ENCODE measurements around the gene SIN3A. TPM values are rescaled to one million over a fixed set of nuclear protein-coding genes. Genes with fewer than 3 reads are reported as not detected.
"Not testable (repeated sequence)": the region's sequence is repeated elsewhere in the genome, so short reads cannot be mapped to it uniquely, and the experiment has no call there.

The SIN3A gene
- 10 to 100 TPM; 16.0 to 25.5 TPM for total RNA-seq

DNA sequence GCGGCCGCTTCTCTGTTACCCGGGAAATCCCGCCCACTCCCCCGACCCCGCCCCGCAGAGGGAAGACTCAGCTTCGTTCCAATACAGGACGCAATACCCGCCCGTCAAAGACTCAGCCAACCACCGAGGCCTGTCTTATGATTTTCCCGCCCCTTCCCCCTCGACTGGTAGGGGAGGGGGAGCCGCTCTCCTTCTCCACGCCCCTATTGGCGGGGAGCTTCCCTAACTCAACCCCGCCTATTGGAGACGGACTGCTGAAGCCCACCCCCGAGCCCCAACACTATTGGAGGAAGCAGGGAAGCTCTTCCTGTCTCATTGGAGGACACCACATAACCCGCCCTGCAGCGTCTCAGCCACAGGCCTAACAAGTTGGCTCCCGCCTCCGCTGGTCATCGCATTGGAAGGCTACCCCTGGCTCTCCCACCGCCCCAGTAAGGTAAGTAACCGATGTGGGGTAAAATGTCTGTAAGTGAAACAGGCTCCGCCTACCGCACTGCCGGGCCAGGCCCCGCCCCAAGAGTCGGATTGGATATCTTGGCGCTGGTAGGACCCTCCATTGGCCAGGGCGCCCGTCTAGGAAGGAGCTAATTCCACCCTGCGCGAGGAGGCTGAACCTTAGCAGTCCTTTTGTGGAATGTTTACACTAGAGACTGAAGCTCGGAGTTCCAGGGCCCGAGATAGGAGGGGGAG, at the start of gene SIN3A:
SIN3A (minus strand) TSS at position 17 of the 690 bp plus-strand sequence. CDS start 21,315 bp downstream, outside the sequence.
- DNase-seq (ENCODE audit: low spot score), result peak; percentile 100
- H3K9me3 ChIP-seq, result no peaks in the 10 kb centered on the region
- H3K36me3 ChIP-seq, result no peaks in the 10 kb centered on the region
- TF ChIP-seq, protein P1, sequence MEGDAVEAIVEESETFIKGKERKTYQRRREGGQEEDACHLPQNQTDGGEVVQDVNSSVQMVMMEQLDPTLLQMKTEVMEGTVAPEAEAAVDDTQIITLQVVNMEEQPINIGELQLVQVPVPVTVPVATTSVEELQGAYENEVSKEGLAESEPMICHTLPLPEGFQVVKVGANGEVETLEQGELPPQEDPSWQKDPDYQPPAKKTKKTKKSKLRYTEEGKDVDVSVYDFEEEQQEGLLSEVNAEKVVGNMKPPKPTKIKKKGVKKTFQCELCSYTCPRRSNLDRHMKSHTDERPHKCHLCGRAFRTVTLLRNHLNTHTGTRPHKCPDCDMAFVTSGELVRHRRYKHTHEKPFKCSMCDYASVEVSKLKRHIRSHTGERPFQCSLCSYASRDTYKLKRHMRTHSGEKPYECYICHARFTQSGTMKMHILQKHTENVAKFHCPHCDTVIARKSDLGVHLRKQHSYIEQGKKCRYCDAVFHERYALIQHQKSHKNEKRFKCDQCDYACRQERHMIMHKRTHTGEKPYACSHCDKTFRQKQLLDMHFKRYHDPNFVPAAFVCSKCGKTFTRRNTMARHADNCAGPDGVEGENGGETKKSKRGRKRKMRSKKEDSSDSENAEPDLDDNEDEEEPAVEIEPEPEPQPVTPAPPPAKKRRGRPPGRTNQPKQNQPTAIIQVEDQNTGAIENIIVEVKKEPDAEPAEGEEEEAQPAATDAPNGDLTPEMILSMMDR (IDR thresholded peaks at IDR 0.05), result no peak
- H3K27me3 ChIP-seq, result no peaks in the 10 kb centered on the region
- peak within 1 kb of the TSS; percentile 100 for H3K27ac ChIP-seq
- peak within 1 kb of the TSS; percentile 92 to 97 for H3K4me3 ChIP-seq
- peaks cover 0 to 41% of the 10 kb centered on the region in 2 donors for H3K4me1 ChIP-seq

DNA sequence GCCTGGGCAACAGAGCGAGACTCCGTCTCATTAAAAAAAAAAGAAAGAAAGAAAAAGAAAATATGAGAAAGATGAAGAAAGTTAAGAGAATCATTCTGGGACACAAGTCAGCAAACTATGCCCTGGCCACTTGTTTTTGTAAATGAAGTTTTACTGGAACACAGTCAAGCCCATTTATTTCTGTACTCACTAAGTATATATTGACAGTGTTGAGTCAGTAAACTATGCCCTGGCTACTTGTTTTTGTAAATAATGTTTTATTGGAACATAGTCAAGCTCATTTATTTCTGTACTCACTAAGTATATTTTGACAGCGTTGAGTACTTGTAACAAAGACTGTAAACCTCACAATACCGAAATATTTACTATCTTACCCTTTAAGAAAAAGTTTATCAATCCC, 42.2 kb upstream of the SIN3A start:
- Histone ChIP-seq H3K27ac (no peak overlapping the region), H3K4me3 (no peak overlapping the region), H3K36me3 (peaks cover 22% of the 10 kb centered on the region), H3K9me3 (no peaks in the 10 kb centered on the region), H3K27me3 (no peaks in the 10 kb centered on the region), H3K4me1 (no peaks in the 10 kb centered on the region)
- DNase-seq (ENCODE audit: low spot score), result no peak
- TF ChIP-seq, protein P1 (IDR thresholded peaks at IDR 0.05), result no peak

DNA sequence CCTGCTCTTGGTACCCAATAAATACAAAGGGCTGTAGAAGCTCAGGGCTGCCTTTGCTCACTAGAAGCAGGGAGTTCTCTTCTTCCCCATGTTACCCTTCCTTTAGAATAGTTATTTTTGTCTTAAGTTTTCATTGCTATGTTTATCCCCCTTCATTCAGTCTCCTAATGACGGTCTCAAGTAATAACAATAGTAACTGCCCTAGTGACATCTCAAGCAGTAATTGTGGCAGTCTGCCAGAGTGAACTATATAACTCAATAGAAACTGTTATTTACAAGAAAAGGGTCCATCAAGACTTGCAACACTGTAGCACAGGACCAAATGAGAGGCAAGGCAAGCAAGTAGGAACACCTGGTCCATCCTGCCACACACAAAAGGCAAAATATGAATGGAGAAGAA, 32.5 kb upstream of the SIN3A start:
- TF ChIP-seq, protein P1 (IDR thresholded peaks at IDR 0.05), result no peak
- peaks cover 19% of the 10 kb centered on the region for H3K36me3 ChIP-seq
- DNase-seq (ENCODE audit: low spot score), result no peak

DNA sequence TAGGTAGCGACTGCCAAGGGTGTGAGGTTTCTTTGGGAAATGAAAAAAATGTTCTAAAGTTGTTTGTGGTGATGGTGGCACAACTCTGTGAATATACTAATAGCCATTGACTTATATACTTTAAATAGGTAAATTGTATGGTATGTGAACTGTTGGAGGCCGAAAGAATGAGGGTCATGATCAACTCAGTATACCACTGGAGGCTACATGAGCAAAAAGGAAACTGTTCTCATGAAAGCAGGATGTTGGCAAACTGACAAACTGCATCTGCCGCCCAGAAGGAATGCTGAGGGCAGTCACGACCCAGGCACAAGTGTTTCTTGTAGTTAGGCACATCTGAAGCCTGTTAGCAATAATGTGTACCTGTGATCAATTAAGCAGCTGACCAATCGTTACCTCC, 32.1 kb upstream of the SIN3A start:
- not testable (repeated sequence) for DNase-seq (ENCODE audit: low spot score); H3K27ac ChIP-seq; H3K4me3 ChIP-seq; H3K9me3 ChIP-seq; H3K27me3 ChIP-seq; H3K4me1 ChIP-seq
- peaks cover 19% of the 10 kb centered on the region for H3K36me3 ChIP-seq

More for the DNA sequence above, 32.5 kb upstream of the SIN3A start:
- no peaks in the 10 kb centered on the region for H3K27me3 ChIP-seq
- no peak overlapping the region for H3K27ac ChIP-seq
- H3K4me3 ChIP-seq, result no peak overlapping the region
- no peaks in the 10 kb centered on the region for H3K9me3 ChIP-seq
- H3K4me1 ChIP-seq, result no peaks in the 10 kb centered on the region

DNA sequence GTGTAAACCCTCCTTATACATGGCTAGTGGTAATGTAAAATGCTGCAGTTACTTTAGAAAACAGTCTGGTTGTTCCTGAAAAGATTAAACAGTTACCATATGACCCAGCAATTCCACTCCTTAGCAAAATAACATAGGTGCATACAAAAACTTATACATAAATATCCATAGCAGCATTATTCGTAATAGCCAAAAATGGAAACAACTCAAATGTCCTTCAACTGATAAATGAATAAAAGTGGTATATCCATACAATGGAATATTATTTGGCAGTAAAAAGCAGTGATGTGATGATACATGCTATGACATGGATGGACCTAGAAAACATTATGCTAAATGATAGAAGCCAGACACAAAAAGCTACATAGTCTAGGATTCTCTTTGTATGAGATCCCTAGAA, 31.6 kb upstream of the SIN3A start:
- Histone ChIP-seq H3K27me3 (no peaks in the 10 kb centered on the region), H3K4me3 (no peak overlapping the region), H3K9me3 (no peaks in the 10 kb centered on the region), H3K4me1 (no peaks in the 10 kb centered on the region), H3K27ac (no peak overlapping the region), H3K36me3 (peaks cover 21% of the 10 kb centered on the region)
- TF ChIP-seq, protein P1 (IDR thresholded peaks at IDR 0.05), result no peak
- DNase-seq (ENCODE audit: low spot score), result no peak

DNA sequence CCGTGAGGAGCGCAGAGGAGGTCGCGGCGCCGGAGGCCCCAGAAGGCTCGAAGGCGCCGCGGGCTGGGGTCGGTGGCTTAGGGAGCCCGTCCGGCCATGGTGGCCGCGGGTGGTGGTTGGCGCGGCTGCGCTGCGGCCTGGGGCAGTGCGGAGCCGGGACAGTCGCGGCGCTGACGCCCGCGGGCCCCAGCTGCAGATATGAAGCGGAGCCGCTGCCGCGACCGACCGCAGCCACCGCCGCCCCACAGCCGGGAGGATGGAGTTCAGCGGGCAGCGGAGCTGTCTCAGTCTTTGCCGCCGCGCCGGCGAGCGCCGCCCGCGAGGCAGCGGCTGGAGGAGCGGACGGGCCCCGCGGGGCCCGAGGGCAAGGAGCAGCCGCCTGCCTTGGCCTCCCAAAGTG, 29.0 kb upstream of the SIN3A start:
- H3K9me3 ChIP-seq; H3K27me3 ChIP-seq; H3K4me1 ChIP-seq; DNase-seq (ENCODE audit: low spot score); H3K27ac ChIP-seq; H3K4me3 ChIP-seq: not testable (repeated sequence)
- H3K36me3 ChIP-seq, result peaks cover 12% of the 10 kb centered on the region

DNA sequence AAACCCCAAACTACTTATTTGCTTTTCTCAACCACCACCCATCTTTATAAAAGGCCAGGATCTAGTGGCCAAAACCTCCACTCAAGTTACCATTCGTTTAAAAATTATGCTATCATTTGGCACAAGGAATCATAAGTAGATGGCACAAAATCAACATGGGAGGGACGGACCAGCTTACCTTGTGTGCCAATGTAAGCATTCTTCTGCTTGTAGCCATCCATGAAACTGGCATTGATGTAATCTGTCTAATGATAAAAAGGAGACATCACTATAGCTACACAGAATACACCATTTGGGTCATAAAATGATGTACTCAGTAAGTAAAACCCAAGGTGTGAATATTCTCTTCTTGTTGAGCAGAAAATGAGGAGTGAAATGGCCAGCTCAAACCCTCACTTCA, 28.2 kb upstream of the SIN3A start:
- no peak overlapping the region for H3K4me3 ChIP-seq
- H3K36me3 ChIP-seq, result peaks cover 12% of the 10 kb centered on the region

DNA sequence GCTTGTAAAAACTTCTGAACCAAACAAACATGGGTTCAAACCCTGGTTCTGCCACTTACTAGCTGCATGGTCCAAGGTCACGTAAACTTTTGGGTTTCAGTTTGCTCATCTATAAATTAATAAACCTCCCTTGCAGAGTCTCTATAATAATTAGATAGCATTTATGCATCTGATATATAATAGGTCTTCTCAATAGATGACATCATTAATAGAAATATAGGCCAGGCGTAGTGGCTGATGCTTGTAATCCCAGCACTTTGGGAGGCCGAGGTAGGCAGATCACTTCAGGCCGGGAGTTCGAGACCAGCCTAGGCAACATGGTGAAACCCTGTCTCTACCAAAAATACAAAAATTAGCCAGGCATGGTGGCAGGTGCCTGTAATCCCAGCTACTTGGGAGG, 25.6 kb upstream of the SIN3A start:
- H3K27ac ChIP-seq; H3K4me3 ChIP-seq; DNase-seq (ENCODE audit: low spot score); H3K4me1 ChIP-seq; H3K9me3 ChIP-seq; H3K27me3 ChIP-seq: not testable (repeated sequence)
- H3K36me3 ChIP-seq, result peaks cover 25% of the 10 kb centered on the region

More for the DNA sequence above, 28.2 kb upstream of the SIN3A start:
- no peaks in the 10 kb centered on the region for H3K27me3 ChIP-seq
- H3K9me3 ChIP-seq, result no peaks in the 10 kb centered on the region
- TF ChIP-seq, protein P1 (IDR thresholded peaks at IDR 0.05), result no peak
- no peaks in the 10 kb centered on the region for H3K4me1 ChIP-seq
- no peak for DNase-seq (ENCODE audit: low spot score)
- no peak overlapping the region for H3K27ac ChIP-seq

All from right atrium auricular region (tissue), 2 donors.